HG02885 (cell line): ENCODE measurements around the gene MX2.
A peak's percentile ranks its signal among the peaks of the same experiment; 100 is the strongest.
"Not testable (repeated sequence)": the region's sequence is repeated elsewhere in the genome, so short reads cannot be mapped to it uniquely, and the experiment has no call there.

ENCODE experiments used
- ATAC-seq: cut with Tn5 transposase; IDR thresholded peaks from one replicate; pipeline ENCODE4 v1.9.1; 2021; ENCODE audit warnings: mild to moderate bottlenecking; ENCODE audit not compliant: unreplicated experiment, poor library complexity

Gene MX2, protein sequence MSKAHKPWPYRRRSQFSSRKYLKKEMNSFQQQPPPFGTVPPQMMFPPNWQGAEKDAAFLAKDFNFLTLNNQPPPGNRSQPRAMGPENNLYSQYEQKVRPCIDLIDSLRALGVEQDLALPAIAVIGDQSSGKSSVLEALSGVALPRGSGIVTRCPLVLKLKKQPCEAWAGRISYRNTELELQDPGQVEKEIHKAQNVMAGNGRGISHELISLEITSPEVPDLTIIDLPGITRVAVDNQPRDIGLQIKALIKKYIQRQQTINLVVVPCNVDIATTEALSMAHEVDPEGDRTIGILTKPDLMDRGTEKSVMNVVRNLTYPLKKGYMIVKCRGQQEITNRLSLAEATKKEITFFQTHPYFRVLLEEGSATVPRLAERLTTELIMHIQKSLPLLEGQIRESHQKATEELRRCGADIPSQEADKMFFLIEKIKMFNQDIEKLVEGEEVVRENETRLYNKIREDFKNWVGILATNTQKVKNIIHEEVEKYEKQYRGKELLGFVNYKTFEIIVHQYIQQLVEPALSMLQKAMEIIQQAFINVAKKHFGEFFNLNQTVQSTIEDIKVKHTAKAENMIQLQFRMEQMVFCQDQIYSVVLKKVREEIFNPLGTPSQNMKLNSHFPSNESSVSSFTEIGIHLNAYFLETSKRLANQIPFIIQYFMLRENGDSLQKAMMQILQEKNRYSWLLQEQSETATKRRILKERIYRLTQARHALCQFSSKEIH

GRCh38 chr21:41361786-41362604, at the start of gene MX2:
MX2 (plus strand) TSS chr21:41362027; CDS start chr21:41376907, 14,880 bp downstream.
- ATAC-seq: peak; percentile 70

DNA sequence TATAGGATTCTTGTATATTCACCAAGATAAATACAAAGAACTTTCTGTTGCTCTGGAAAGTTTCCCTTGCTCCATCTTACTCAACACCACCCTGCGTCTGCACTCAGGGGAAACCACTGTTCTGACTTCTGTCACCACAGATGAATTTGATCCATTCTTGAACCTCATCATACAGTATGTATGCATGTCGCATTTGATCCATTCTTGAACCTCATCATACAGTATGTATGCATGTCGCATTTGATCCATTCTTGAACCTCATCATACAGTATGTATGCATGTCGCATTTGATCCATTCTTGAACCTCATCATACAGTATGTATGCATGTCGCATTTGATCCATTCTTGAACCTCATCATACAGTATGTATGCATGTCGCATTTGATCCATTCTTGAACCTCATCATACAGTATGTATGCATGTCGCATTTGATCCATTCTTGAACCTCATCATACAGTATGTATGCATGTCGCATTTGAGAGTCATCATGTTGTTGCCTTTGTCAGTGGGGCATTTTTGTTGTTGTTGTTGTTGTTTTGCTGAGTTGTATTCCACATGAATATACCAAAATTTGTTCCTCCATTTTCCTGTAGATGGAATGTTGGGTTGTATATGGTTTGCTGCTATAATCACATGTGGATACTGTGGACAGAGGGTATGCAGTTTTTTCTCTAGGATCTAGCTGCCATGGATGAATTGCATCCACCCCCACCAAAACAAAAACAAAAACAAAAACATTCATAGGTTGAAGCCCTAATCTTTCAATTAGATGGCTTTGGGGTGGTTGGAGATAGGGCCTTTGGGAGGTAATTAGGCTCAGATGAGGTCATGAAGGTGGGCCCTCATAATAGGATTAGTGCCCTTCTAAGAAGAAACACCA, 48.3 kb upstream of the MX2 start:
- not testable (repeated sequence) for ATAC-seq

GRCh38 chr21:41315726-41316125, 46.1 kb upstream of the MX2 start:
- ATAC-seq: no peak

GRCh38 chr21:41316200-41317062, 45.4 kb upstream of the MX2 start, which contains the start of gene FAM3B:
FAM3B (plus strand) TSS chr21:41316801; CDS start chr21:41316880, 79 bp downstream.
- no peak for ATAC-seq

GRCh38 chr21:41317063-41317392, 44.8 kb upstream of the MX2 start:
- ATAC-seq: no peak

DNA sequence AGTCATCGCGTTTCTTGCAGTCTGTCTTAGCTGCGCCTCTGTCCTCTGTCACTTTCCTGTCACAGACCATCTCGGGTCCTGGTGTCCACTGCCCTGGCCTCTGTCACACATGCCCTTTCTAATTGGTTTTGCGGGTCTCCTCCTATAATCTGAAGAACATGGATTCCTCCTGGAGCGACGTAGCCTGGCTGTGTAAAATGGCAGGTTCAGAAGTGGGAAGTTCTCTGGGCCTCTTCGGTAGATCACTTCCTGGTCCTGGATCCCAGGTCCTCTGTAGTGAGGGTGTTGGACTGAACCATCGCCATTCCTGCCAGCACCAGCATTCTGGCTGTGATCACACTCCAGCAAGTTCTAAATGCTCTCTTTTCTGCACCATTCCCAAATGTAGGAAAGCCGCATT, 44.4 kb upstream of the MX2 start:
- no peak for ATAC-seq

DNA sequence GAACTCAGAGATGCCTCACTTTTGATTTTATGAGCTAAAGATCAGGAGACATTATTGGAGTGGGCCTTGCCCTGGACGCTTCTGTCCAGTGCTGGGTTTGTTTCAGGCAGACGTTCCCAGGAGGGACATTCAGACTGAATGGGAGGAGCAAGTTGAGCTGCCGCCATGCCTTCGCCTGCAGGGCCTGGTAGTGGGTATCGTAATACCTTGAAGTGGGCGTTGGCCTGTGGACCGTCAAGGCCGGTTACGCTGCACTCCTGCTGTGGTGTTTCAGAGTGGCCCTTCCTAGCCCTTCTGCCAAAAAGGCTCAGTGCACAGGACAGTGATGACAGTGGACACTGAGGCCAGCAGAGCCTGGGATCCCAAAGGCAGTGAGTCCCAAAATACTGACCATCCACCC, 43.6 kb upstream of the MX2 start:
- no peak for ATAC-seq

GRCh38 chr21:41319273-41319672, 42.6 kb upstream of the MX2 start:
- no peak for ATAC-seq

- ATAC-seq: peak; percentile 68
Measured at GRCh38 chr21:41321211-41321907, 40.5 kb upstream of the MX2 start.

DNA sequence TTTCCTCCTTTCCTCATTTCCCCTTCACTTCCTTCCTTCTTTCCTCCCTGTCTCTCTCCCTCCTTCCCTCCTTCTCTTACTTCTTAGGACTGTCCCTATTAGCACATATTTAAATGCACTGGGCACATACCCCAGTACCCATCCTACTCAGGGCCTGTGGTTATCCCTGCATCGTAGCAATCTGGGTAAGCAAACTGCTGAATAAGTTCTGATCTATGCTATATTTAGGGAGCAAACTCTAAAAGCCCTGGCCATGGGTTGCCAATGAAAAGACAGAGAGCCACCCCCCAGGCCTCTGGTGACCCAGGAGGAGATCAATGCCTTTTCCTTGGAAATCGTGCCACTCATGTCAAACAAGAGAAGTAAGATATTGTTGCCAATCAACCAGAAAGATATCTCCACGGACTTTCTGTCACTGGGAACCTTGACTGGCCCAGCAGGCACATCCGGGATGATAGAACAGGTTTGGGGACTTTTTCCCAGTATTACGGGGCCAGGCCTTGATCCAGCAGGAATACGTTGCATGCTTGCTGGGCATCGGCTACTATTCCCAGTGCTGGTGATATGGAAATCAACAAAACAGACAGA, 39.8 kb upstream of the MX2 start:
- ATAC-seq: no peak

DNA sequence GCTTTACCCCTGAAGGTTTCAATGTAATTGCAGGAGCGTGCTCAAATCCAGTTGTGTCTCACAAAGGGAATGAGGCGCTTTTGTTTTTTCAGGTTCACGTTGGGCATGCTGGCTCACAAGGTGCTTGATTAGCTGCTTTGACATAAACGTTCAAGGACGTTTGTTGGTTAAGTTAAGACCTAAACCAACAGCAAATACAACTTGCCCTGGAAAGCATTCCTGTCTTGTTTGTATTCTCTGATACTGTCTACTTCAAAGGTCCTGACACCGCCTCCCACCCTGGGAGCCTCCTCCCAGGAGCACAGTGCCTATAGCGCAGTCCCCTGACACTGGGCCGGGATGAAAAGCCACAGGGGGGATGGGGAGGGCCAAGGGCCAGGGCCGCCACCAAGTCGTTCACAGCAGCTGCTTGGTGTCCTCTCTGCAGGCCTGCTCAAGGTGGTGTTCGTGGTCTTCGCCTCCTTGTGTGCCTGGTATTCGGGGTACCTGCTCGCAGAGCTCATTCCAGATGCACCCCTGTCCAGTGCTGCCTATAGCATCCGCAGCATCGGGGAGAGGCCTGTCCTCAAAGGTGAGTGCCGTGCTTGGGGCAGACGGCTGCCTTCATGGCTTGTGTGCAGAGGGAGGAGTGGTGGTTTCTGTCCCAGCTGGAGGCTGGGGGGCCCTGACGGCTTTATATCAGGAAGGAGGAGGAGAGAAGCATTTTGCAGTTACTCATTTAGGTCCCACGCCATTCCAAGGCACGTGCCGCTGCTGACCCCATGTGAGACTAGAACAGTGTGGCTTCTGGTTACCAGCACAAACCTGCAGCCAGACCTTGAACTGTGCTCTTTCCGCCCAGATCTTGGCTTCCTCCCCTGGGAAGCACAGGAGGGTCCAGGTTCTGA, 39.1 kb upstream of the MX2 start:
- ATAC-seq: no peak

GRCh38 chr21:41325138-41325912, 36.5 kb upstream of the MX2 start:
- no peak for ATAC-seq

GRCh38 chr21:41326414-41327080, 35.3 kb upstream of the MX2 start:
- ATAC-seq: no peak

- no peak for ATAC-seq
Measured at GRCh38 chr21:41327753-41328152, 34.1 kb upstream of the MX2 start.

- no peak for ATAC-seq
Measured at GRCh38 chr21:41328660-41329607, 32.9 kb upstream of the MX2 start.
